Bronchial epithelial cell (primary cell): ENCODE measurements around the gene PRR15L. TPM values are rescaled to one million over a fixed set of nuclear protein-coding genes. Genes with fewer than 3 reads are reported as not detected.

Experiments used
- DNase-seq: peaks from one replicate; pipeline ENCODE4 v3.0.0-alpha.2; 2010; ENCODE audit warnings: low read depth
- FAIRE-seq: peaks from 2 replicates; lab custom pipeline; 2011; peaks lifted over from hg19 to GRCh38; lab: Jason Lieb, UNC
- H3K27me3 ChIP-seq: 2 replicates; pipeline ENCODE4 v1.5.1; 2011; ENCODE audit warnings: low read length; ENCODE audit not compliant: control insufficient read depth, insufficient read depth
- H3K36me3 ChIP-seq: 2 replicates; pipeline ENCODE4 v1.5.1; 2011; ENCODE audit warnings: low read length; ENCODE audit not compliant: control insufficient read depth, insufficient read depth
- H3K4me3 ChIP-seq: 2 replicates; pipeline ENCODE4 v1.5.1; 2011; ENCODE audit warnings: mild to moderate bottlenecking, low read depth, low read length, control low read depth
- total RNA-seq: library from RNA; depleted of rRNA; stranded (reverse); fragments of >200 nt; gene quantifications from 2 replicates; pipeline ENCODE4 v1.2.1, GENCODE V29; 2014
- TF ChIP-seq, protein P1 (sequence below): IDR thresholded peaks from 2 replicates; pipeline ENCODE4 v1.5.1; 2011; ENCODE audit warnings: mild to moderate bottlenecking, moderate library complexity, low read length, control low read depth, inconsistent platforms; ENCODE audit not compliant: insufficient read depth, severe bottlenecking

PRR15L gene
- total RNA-seq, 1 donor from 2014 or later: 1.6 TPM

DNA sequence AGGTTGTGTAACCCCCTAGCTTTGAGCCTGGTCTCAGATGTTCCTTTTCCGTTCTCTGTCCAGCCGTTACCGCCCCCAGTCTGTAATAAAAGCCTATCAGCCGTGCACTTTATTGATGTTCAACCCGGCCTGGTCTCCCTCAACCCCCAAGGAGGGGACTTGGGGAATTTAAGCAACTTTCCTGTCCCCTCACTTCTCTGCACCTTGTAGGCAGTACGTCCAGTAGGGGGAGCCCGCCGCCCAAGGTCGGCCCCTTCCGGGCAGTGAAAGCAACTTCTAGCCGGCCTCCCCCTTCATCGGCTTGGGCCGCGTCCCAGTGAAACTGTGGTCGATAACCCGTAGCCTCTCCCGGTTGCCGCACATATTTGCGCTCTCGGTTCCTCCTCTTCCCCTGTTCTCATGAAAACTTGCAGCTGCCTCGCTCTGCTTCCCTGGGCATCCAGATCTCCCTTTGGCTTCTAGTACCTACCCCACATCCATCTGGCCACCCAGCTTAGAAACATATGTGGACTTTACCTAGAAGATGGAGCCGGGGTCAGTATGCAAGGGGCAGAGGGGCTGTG is 8.4 kb downstream of the PRR15L start:
- TF ChIP-seq, protein P1, sequence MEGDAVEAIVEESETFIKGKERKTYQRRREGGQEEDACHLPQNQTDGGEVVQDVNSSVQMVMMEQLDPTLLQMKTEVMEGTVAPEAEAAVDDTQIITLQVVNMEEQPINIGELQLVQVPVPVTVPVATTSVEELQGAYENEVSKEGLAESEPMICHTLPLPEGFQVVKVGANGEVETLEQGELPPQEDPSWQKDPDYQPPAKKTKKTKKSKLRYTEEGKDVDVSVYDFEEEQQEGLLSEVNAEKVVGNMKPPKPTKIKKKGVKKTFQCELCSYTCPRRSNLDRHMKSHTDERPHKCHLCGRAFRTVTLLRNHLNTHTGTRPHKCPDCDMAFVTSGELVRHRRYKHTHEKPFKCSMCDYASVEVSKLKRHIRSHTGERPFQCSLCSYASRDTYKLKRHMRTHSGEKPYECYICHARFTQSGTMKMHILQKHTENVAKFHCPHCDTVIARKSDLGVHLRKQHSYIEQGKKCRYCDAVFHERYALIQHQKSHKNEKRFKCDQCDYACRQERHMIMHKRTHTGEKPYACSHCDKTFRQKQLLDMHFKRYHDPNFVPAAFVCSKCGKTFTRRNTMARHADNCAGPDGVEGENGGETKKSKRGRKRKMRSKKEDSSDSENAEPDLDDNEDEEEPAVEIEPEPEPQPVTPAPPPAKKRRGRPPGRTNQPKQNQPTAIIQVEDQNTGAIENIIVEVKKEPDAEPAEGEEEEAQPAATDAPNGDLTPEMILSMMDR: peak; percentile 91
- H3K27me3 ChIP-seq: no peaks in the 10 kb centered on the region
- peaks cover 18% of the 10 kb centered on the region for H3K36me3 ChIP-seq
- DNase-seq (peak; percentile 53), FAIRE-seq (no peak)
- no peak overlapping the region for H3K4me3 ChIP-seq

DNA sequence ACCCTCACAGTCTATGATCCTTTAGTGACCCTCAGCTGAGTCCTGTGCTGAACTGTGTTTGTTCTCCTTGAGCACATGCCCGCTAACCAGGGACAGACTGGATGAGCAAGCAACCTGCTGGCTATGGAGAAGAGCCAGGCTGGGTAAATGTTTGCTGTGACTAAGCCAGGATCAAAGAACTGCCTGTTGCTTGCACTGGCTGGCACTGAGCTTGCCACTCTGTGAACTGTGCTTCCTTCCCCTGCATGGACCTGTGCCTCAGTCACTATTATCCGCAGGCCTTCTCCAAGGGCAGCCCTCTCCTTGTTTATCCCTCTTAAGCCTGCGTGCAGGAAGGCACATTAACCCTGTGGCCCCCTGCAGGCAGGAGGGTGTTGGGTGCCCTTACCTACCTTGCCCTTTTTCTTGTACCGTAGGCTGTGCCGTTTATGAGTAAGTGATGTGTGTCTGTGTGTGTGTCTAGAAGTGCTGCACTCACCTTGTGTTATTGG is 8.9 kb downstream of the PRR15L start:
- FAIRE-seq (peak; percentile 50), DNase-seq (peak; percentile 70)
- Histone ChIP-seq H3K36me3 (peaks cover 20% of the 10 kb centered on the region), H3K4me3 (no peak overlapping the region), H3K27me3 (no peaks in the 10 kb centered on the region)
- TF ChIP-seq, protein P1: no peak

DNA sequence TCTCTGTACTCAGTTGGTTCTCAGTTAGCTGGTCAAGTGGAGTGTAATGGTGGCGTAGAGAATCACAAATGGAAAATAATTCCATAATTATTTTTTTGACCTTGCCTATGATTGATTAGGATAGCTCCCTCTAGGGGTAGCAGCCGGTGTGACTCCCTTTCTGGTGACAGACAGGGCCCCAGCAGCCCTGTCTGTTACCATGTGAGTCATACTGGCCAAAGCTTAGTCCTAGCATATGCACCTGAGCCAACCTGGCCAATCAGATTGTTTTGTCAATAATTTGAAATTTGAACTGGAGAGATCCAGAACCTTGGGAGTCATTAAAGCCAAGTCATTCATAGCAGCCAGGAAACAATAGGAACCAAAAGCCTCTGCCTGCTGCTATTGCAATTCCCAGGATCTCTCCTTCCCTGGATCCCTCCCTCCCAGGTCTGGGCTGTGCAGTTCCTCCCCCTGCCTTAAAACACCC is 10.7 kb downstream of the PRR15L start:
- H3K36me3 ChIP-seq: peaks cover 20% of the 10 kb centered on the region
- TF ChIP-seq, protein P1: peak; percentile 78
- no peak overlapping the region for H3K4me3 ChIP-seq
- no peak for FAIRE-seq
- no peaks in the 10 kb centered on the region for H3K27me3 ChIP-seq
- DNase-seq: peak; percentile 93

DNA sequence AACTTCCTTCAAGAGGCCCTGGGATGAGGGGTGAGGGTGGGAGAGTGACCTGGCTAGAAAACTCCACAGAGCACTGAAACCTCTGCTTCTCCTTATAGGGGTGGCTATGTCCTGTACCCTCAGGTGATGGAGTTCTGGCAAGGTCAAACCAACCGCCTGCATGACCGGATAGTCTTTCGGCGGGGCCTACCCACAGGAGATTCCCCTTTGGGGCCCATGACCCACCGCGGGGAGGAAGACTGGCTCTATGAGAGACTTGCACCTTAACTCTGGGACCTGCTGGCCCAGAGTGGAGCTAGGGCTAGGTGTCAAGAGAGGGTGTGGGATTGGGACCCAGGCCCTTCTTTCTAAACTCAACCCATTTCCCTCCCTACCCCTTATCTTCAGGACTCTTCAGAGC is 11.2 kb downstream of the PRR15L start:
- FAIRE-seq: no peak
- H3K4me3 ChIP-seq: no peak overlapping the region
- no peak for DNase-seq
- TF ChIP-seq, protein P1: no peak
- no peaks in the 10 kb centered on the region for H3K27me3 ChIP-seq
- H3K36me3 ChIP-seq: peaks cover 20% of the 10 kb centered on the region

DNA sequence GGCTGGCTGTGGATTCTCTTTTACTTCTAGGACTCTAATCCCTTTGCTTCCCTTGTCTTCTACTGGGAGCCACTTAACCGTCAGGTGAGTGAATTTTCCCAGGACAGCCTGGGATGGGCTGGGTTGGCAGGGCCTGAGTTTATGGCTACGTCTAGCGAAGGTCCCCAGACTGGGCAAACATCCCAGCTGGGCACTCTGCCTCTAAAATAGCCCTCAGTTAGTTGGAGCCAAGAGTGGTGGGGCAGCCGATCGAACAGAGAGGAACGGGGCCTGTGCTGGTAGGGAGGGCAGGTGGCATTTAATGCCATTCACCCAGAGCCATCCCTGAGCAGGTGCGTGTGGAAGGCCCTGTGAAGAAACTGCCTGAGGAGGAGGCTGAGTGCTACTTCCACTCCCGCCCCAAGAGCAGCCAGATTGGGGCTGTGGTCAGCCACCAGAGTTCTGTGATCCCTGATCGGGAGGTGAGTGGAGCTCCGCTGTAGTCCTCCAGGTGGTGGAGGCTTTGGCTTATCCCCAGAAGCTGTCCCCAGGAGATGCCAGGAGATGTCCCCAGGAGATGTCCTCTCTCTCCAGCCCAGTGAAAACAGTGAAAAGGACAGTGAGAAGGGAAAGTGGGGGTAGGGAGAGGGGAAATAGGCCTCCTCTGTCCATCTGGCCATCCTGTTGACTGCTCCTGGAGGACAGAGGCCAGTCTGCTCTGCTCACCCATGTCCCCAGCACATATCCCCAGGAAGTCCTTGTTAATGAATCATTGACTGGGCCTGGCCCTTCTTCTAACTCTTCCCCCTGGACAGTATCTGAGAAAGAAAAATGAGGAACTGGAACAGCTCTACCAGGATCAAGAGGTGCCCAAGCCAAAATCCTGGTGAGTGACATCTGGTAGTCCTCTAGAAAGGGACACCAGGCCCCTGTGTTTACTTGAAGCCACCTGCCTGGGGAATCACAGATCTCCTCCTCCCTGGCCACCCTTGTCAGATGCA is 11.9 kb downstream of the PRR15L start:
- no peak overlapping the region for H3K4me3 ChIP-seq
- TF ChIP-seq, protein P1: no peak
- no peaks in the 10 kb centered on the region for H3K27me3 ChIP-seq
- no peak for FAIRE-seq
- peaks cover 20% of the 10 kb centered on the region for H3K36me3 ChIP-seq
- DNase-seq: no peak
